D721Med (cell line): Measurements from ENCODE around the gene ANO6.

Source experiments
- DNase-seq: peaks from one replicate; pipeline ENCODE4 v3.0.0; 2011; ENCODE audit warnings: low spot score; ENCODE audit not compliant: insufficient read length
- FAIRE-seq: peaks from 2 replicates; lab custom pipeline; 2011; peaks lifted over from hg19 to GRCh38; lab: Jason Lieb, UNC
- CTCF ChIP-seq: IDR thresholded peaks from 2 replicates; pipeline ENCODE4 v1.5.1; 2012; ENCODE audit warnings: mild to moderate bottlenecking, control low read depth; ENCODE audit not compliant: insufficient read depth; ENCODE audit errors: missing control alignments

ANO6 gene

DNA sequence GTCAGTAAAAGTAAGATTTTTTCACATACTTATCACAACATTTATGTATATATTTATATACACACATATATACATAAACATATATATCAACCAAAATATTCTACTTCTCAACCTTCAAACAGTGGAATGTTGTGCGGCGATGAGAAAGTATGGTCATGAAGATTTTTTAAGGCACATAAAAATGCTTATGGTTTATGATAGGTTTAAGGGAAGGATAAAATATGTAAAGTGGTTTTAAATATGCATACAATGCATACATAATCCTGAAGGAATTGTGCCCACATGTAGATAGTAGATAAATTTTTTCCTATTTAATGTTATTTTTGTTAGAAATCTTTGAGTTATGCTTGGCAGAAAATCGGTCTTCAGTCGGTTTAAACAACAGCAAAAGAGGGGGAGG is 182.7 kb downstream of the ANO6 start:
- FAIRE-seq (no peak), DNase-seq (no peak)
- no peak for TF ChIP-seq CTCF

- DNase-seq (no peak), FAIRE-seq (no peak)
- no peak for TF ChIP-seq CTCF
These were observed 185.1 kb downstream of the ANO6 start for GRCh38 chr12:45400991-45401390.

DNA sequence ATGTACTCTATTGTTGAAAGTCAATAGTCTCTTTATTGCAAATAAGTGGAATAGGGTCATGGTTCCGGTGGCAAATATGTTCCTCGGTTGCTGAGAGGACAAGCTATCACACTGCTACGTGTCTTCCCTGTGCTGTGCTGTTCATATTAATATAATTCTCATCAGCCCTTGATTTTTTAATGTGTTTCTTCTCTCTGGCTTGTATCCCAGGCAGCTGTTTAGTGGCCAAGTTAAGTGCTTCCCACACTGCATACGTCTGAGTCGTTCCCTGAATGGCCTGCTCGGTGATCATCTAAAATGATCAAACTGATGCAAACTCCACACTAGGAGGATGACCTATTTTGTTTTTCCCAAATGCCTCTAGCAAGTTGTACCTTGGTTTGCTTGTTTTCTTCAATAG is 186.4 kb downstream of the ANO6 start:
- FAIRE-seq: no peak
- no peak for DNase-seq
- no peak for TF ChIP-seq CTCF

GRCh38 chr12:45406988-45407850 is 191.3 kb downstream of the ANO6 start:
- TF ChIP-seq CTCF: no peak
- DNase-seq (no peak), FAIRE-seq (no peak)

DNA sequence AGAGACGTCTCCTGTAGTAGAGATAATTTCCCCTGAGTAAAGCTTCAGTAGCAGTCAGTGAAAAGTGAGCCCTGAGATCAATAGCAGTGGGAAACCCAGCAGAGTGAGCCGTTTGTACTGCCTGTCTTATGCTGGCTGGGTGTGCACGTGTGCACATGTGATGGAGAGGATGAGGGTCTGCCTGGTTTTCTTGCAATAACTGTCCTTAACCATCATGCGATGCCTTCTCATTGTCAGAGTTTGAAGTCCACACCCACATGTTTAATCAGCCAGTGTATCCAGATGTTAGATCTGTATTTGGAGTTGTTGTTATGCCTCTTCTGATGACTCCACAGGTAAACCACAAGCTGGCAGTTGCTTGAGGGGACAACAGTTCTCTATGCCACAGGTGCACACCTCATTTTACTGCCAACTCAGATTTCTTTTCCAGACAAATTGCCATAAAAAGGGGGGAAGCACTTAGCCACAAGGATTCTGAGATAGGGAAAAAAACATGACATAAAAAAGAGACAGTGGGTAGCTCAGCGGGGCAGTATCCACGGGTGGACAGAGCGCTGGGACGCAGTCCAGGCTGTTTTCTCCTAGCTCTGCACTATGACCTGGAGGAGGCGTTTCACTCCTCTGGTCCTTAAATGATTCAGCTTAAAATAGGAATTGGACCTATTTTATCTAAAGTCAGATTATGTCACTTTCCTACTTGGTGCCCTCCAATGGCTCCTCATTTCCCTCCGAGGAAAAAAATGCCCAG is 192.3 kb downstream of the ANO6 start:
- no peak for FAIRE-seq

DNA sequence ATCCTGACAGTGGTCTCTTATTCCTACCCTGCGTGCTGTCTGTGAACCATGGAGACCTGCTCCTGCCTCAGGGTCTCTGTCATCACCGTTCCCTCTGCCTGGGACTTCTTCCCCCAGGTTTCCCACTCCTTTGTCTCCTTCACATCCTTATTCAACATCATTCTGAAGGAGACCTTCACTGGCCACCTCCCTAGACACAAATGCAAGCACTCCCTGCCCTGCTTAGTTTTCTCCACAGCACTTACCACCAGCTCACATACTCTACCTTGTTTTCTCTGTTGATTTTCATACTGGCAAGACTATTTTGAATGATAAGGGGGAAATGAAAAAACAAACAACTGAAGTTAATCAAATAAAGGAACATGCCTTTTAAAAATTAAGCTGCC is 192.8 kb downstream of the ANO6 start:
- FAIRE-seq (no peak), DNase-seq (no peak)
- TF ChIP-seq CTCF: no peak

More for the DNA sequence above, 192.3 kb downstream of the ANO6 start:
- no peak for DNase-seq
- no peak for TF ChIP-seq CTCF
